ENCODE measurements around the gene MTUS2.

GRCh38 chr13:29418026-29418425 lies 597.9 kb downstream of the MTUS2 start:
- TF ChIP-seq CTCF (IDR thresholded peaks at IDR 0.05; ENCODE audit: low read length) (no peak), EZH2 (optimal IDR thresholded peaks at IDR 0.05; ENCODE audit: low read depth, low read length) (no peak), EZH2phosphoT487 (IDR thresholded peaks at IDR 0.05; ENCODE audit: low read length) (no peak)

All from MM.1S (cell line).